ENCODE results near the gene CLASP1. TPM values are rescaled to one million over a fixed set of nuclear protein-coding genes. Genes with fewer than 3 reads are reported as not detected.

The CLASP1 gene
- total RNA-seq, 1 donor from 2014 or later = 95.1 TPM

DNA sequence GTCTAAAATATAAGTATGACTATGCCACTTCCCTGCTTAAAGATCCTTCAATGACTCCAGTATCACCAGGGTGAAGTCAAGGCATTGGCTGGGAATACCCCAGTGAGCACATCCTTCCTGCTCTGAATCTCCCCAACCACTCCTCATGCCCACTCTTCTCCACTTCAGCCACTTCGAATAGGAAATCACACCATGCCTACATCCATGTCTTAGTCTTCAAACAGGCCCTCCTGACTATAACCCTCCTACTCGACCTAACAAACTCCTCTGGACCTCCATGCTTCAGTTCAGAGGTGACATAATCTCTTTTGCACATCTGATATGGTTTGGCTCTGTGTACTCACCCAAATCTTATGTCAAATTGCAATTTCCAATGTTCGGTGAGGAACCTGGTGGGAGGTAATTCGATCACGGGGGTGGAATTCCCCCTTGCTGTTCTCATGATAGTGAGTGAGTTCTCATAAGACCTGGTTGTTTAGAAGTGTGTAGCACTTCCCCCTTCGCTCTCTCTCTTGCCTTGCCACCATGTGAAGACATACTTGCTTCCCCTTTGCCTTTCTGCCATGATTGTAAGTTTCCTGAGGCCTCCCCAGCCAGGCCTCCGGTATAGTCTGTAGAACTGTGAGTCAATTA is 276.4 kb downstream of the CLASP1 start:
- TF ChIP-seq, protein P1, sequence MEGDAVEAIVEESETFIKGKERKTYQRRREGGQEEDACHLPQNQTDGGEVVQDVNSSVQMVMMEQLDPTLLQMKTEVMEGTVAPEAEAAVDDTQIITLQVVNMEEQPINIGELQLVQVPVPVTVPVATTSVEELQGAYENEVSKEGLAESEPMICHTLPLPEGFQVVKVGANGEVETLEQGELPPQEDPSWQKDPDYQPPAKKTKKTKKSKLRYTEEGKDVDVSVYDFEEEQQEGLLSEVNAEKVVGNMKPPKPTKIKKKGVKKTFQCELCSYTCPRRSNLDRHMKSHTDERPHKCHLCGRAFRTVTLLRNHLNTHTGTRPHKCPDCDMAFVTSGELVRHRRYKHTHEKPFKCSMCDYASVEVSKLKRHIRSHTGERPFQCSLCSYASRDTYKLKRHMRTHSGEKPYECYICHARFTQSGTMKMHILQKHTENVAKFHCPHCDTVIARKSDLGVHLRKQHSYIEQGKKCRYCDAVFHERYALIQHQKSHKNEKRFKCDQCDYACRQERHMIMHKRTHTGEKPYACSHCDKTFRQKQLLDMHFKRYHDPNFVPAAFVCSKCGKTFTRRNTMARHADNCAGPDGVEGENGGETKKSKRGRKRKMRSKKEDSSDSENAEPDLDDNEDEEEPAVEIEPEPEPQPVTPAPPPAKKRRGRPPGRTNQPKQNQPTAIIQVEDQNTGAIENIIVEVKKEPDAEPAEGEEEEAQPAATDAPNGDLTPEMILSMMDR (IDR thresholded peaks at IDR 0.05; ENCODE audit: unreplicated experiment) = no peak
- no peak for DNase-seq (ENCODE audit: low spot score)
- H3K9me3 Mint-ChIP-seq (ENCODE audit: unreplicated experiment) = no peaks in the 10 kb centered on the region
- H3K27me3 Mint-ChIP-seq (ENCODE audit: unreplicated experiment) = peaks cover 2% of the 10 kb centered on the region
- peaks cover 45% of the 10 kb centered on the region for H3K36me3 Mint-ChIP-seq (ENCODE audit: low read depth, unreplicated experiment)
- peaks cover 7% of the 10 kb centered on the region for H3K4me1 Mint-ChIP-seq (ENCODE audit: unreplicated experiment)
- no peak overlapping the region for H3K27ac Mint-ChIP-seq (ENCODE audit: unreplicated experiment)
- no peak overlapping the region for H3K4me3 Mint-ChIP-seq (ENCODE audit: unreplicated experiment)

DNA sequence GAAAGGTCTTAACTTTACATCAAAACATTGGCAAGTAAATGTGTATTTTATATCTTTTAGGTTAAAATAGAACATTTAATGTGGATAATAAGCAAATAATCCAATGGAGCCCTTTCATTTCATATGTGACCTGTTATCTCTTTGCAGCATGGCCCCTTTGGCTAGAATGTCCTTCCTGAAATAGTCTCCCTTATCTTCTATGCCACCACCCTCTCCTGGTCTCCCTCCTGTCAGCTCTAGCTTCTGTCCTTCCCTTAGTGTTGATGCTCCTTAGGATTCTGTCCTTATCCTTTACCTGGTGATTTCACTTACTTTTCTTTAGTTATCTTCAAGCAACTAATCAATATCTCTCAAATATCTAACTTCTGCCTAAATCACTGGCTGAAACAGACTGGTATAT is 277.2 kb downstream of the CLASP1 start:
- H3K4me1 Mint-ChIP-seq (ENCODE audit: unreplicated experiment) = peaks cover 7% of the 10 kb centered on the region
- H3K27me3 Mint-ChIP-seq (ENCODE audit: unreplicated experiment) = peaks cover 2% of the 10 kb centered on the region
- no peaks in the 10 kb centered on the region for H3K9me3 Mint-ChIP-seq (ENCODE audit: unreplicated experiment)
- peaks cover 45% of the 10 kb centered on the region for H3K36me3 Mint-ChIP-seq (ENCODE audit: low read depth, unreplicated experiment)
- H3K27ac Mint-ChIP-seq (ENCODE audit: unreplicated experiment) = no peak overlapping the region
- DNase-seq (ENCODE audit: low spot score) = no peak
- TF ChIP-seq, protein P1 (IDR thresholded peaks at IDR 0.05; ENCODE audit: unreplicated experiment) = no peak
- no peak overlapping the region for H3K4me3 Mint-ChIP-seq (ENCODE audit: unreplicated experiment)

DNA sequence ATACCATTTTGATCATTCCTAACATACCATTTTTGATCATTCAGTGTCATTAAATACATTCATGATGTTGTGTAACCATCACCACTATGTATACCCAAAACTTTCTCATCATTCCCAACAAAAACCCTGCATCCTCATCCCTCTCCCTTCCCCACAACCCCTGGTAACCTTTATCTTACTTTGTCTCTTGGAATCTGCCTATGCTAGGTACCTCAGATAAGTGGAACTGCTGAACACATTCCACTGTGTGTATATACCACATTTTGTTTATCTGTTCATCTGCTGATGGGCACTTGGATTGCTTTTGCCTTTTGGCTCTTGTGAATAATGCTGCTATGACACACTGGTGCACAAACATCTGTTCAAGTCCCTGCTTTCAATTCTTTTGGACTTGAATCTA is 280.4 kb downstream of the CLASP1 start:
- no peak for DNase-seq (ENCODE audit: low spot score)
- peaks cover 45% of the 10 kb centered on the region for H3K36me3 Mint-ChIP-seq (ENCODE audit: low read depth, unreplicated experiment)
- peaks cover 13% of the 10 kb centered on the region for H3K4me1 Mint-ChIP-seq (ENCODE audit: unreplicated experiment)
- no peak overlapping the region for H3K4me3 Mint-ChIP-seq (ENCODE audit: unreplicated experiment)
- H3K27ac Mint-ChIP-seq (ENCODE audit: unreplicated experiment) = no peak overlapping the region
- H3K27me3 Mint-ChIP-seq (ENCODE audit: unreplicated experiment) = peaks cover 3% of the 10 kb centered on the region
- TF ChIP-seq, protein P1 (IDR thresholded peaks at IDR 0.05; ENCODE audit: unreplicated experiment) = no peak
- H3K9me3 Mint-ChIP-seq (ENCODE audit: unreplicated experiment) = no peaks in the 10 kb centered on the region

GRCh38 chr2:121368155-121368554 is 281.1 kb downstream of the CLASP1 start:
- TF ChIP-seq, protein P1 (IDR thresholded peaks at IDR 0.05; ENCODE audit: unreplicated experiment) = no peak
- peaks cover 3% of the 10 kb centered on the region for H3K27me3 Mint-ChIP-seq (ENCODE audit: unreplicated experiment)

GRCh38 chr2:121367246-121367900 is 281.9 kb downstream of the CLASP1 start:
- peaks cover 13% of the 10 kb centered on the region for H3K4me1 Mint-ChIP-seq (ENCODE audit: unreplicated experiment)
- no peak for DNase-seq (ENCODE audit: low spot score)
- H3K4me3 Mint-ChIP-seq (ENCODE audit: unreplicated experiment) = no peak overlapping the region
- H3K27ac Mint-ChIP-seq (ENCODE audit: unreplicated experiment) = no peak overlapping the region
- TF ChIP-seq, protein P1 (IDR thresholded peaks at IDR 0.05; ENCODE audit: unreplicated experiment) = no peak
- H3K27me3 Mint-ChIP-seq (ENCODE audit: unreplicated experiment) = peaks cover 2% of the 10 kb centered on the region
- no peaks in the 10 kb centered on the region for H3K9me3 Mint-ChIP-seq (ENCODE audit: unreplicated experiment)
- H3K36me3 Mint-ChIP-seq (ENCODE audit: low read depth, unreplicated experiment) = peaks cover 37% of the 10 kb centered on the region

More at GRCh38 chr2:121368155-121368554, 281.1 kb downstream of the CLASP1 start:
- Mint-ChIP-seq H3K27ac (ENCODE audit: unreplicated experiment) (no peak overlapping the region), H3K36me3 (ENCODE audit: low read depth, unreplicated experiment) (peaks cover 41% of the 10 kb centered on the region), H3K9me3 (ENCODE audit: unreplicated experiment) (no peaks in the 10 kb centered on the region), H3K4me3 (ENCODE audit: unreplicated experiment) (no peak overlapping the region), H3K4me1 (ENCODE audit: unreplicated experiment) (peaks cover 13% of the 10 kb centered on the region)
- no peak for DNase-seq (ENCODE audit: low spot score)
